GM19324 (cell line): Measurements from ENCODE around the gene FUT8.

Experiments
- ATAC-seq: cut with Tn5 transposase; IDR thresholded peaks from one replicate; pipeline ENCODE4 v1.9.1; 2021; ENCODE audit warnings: mild to moderate bottlenecking, moderate library complexity; ENCODE audit not compliant: unreplicated experiment, low FRiP score

The FUT8 gene

DNA sequence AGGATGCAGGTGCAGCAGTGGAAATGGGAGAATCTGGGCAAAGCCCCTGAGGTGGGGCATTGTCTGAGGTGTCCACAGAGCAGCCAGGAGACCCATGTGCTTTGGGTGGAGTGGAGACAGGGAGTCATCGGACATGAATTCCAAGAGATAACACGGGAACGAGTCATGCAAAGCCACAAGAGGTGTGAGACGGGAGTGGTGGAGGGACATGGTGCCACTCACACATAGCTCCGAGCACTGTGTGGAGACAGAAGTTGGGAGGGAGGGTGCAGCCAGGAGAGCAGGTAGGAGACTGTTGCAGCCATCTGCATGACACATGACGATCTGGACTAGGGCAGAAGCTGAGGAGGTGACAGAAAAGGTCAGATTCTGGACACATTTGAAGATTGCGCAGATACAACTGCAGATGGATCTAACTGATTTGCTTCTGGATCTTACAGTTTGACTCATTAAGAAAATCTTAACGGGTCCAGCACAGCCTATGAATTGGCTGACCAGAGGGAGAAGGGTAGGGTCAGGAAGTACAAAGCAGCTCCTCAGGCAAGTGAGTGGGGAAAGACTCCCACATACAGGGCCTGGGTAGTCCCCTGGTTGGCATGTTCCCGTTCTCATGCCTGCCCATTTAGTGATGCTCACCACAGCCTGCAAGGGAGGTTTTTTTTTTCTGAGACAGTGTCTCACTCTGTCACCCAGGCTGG is 379.8 kb downstream of the FUT8 start:
- ATAC-seq = no peak
